Stimulated activated CD8-positive, alpha-beta memory T cell treated with anti-CD3 and anti-CD28 coated beads, Interleukin-4, amount 100 ng/mL, for 48 hours (primary cell): ENCODE data around the gene RIN3.

Source experiments
- DNase-seq: peaks from one replicate; pipeline ENCODE4 v3.0.0-alpha.2; 2020

RIN3 gene

GRCh38 chr14:92487513-92488133, 26.0 kb upstream of the RIN3 start:
- no peak for DNase-seq

- no peak for DNase-seq
Observed at GRCh38 chr14:92489394-92490238, 24.0 kb upstream of the RIN3 start.

- DNase-seq = no peak
Observed at GRCh38 chr14:92490239-92490959, 23.2 kb upstream of the RIN3 start.

DNA sequence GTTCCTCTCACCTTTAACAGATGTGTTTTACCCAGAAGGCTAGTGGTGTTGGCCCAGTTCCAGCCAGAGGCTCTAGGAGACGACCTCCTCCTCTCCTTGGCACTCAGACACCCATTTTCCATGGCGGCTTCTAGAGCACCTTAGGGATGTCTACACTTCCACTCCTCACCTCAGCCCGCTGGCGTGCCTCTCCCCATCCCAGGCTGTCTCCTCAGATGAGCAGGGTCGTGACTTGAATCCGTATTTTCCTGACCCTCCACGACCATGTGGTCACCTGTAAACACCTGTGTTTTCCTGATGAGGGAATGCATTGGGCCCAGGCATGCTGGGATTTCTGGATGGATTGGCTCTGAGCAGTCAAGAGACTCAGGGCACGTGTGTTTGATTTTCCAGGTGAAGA, 21.8 kb upstream of the RIN3 start:
- DNase-seq = no peak

DNA sequence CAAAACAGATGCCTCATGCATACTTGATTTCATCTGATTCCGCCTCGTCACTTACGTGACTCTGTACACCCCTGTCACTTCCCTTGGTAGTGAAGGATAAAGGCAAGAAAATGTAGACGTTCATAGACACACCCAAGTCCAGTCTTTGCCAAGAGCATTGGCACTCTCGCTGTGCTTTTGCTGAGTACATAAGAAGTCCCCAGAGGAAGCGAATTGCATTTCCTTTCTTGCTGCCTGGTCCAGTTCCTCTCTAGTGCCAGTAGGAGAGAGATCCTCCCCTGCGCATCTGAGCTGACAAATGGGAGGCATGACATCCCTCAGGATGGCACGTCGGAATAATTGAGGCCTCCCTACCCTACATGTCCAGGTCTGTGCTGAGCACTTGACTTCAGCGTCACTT, 21.3 kb upstream of the RIN3 start:
- no peak for DNase-seq

GRCh38 chr14:92493024-92493423, 20.6 kb upstream of the RIN3 start:
- DNase-seq = no peak

DNA sequence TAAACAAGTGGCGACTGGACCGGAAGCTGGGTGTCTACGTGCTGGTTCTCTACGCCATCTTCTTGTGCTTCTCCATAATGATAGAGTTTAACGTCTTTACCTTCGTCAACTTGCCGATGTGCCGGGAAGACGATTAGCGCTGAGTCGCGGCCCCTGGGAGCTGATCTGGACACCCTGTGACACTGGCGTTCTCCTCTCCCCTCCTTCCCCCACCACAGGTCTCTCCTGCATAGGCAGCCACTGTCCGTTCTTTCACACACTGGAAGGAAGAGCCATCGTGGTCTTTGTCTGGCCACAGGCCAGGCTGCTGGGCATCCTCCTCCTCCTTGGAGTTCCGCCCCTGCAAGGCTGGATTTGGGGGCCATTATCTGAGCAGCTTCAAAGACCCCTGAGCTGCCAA, 20.1 kb upstream of the RIN3 start:
- DNase-seq = no peak

- DNase-seq = no peak
Observed at GRCh38 chr14:92494512-92494911, 19.1 kb upstream of the RIN3 start.

- DNase-seq = no peak
Observed at GRCh38 chr14:92495027-92495426, 18.6 kb upstream of the RIN3 start.

GRCh38 chr14:92496191-92496857, 17.3 kb upstream of the RIN3 start:
- DNase-seq = peak; percentile 16

DNA sequence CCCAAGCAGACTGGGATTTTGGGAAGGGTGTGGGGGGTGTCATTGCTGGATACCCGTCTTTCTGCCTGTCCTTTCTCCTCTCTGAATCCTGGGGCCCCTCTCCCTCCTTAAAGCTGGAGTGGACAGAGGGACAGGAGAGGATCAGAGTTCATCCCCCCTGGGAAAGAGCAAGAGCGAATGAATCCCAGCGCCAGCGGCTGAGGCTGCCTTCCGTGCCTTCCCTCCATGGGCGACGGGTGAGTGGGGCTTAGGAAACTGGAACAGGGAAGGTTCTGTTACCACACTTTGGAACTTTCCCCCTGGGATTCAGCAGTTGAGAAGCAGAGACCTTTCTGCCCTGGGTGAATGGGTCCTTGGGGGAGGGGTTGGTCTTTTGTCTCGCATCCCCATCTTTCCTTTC, 16.2 kb upstream of the RIN3 start:
- DNase-seq = peak; percentile 6

DNA sequence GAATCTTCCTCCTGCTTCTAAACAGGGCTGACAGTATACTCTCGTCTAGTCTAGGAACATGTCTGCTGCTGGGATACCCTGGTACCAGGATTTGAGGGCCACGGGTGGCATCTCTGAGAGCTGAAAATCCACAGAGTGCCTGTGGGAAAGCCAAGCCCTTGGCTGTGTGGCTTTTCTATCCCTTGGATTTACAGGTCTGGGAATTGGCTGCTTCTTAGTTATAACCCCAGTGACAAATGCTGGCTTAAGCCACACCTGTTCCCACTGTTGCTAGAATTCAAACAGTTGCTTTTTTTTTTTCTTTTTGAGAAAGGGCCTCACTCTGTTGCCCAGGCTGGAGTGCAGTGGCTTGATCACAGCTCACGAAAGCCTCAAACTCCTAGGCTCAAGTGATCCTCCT, 14.3 kb upstream of the RIN3 start:
- peak; percentile 13 for DNase-seq

DNA sequence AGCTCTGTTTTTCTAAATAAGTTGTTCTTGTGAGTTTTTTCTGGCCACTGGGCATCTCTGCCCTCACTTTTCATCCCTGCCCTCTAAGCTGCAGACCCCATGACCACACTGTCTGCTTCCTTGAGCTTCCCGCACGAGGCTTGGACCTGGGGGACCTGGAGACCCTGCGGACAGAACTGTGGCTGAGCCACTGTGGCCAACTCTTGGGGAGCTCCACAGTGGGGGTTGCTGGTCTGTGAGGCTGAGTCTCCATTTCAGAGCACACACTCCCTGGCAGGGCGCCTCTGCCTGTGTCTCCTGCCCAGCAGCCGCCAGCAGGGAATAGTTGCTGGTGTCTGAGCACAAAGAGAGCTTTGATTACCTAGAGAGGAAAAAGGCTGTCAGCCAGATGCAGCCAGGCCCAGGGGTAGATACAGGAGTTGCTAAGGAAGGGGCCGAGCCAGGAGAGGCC, 13.1 kb upstream of the RIN3 start:
- DNase-seq = peak; percentile 15

DNA sequence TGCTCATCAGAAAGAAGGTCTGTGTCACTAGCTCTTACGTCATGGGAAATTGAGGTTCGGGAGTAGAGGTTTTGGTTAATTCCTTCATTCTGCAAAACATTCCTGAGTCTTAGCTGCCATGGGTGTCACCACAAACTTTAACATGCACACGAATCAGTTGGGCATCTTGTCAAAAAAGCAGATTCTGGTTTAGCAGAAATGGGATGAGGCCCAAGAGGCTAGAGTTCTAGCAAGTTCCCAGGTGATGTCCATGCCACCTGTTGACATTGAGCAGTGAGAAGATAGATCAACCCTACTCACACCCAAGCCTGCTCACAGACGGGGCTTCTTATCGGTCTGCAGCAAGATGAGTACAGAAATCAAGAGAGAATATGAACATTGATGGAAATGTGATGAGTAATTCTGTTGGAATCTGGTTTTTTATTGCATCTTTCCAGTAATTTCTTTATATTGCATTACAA, 11.7 kb upstream of the RIN3 start:
- no peak for DNase-seq

GRCh38 chr14:92502541-92503286, 10.9 kb upstream of the RIN3 start:
- no peak for DNase-seq

- no peak for DNase-seq
Observed at GRCh38 chr14:92503756-92504491, 9.7 kb upstream of the RIN3 start.

DNA sequence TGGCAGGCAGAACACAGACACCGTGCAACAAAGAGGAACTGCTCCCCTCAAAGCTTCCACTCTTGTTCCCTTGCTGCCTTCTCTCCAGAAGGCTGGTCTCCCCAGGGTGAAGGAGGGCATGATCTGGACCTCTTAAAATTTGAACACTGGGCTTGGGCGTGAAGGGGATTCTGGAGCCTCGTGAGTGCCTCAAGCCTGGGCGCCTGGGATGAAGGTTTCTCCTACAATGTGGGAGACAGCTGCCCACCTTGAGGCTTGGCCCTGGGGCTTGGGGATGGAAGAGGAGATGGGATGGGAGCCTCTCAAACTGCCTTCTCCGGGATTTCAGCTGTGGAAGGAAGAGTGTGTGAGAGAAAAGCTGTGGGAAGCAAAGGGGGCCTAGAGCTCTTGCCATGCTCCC, 7.8 kb upstream of the RIN3 start:
- no peak for DNase-seq

GRCh38 chr14:92506231-92506630, 7.3 kb upstream of the RIN3 start:
- no peak for DNase-seq

DNA sequence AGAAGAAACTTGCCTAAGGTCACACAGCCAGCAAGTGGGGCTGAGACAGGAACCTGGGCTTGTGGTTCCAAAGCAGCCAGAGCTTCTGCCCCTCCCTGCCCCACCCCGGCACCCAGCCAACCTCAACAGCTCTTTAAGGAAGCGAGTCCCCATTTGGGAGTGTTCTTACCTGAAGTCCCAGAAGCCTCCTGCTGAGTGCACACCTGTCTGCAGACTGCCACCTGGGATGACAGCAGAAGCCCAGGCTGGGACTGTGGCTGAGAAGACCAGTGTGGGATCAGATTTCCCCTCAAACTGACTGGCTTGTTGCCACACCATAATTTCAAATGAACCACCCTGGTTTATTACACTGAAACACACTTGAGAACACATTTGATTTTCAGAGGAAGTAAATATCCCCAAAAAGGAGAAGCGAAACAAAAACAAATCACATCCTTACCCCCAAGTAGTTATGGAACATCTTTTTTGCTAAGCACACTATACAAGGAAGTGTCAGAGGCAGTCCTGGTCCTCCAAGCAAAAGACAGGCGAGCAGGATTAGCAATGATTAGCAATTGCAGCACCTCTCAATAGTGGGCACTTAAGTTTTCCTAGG, 6.3 kb upstream of the RIN3 start:
- DNase-seq = no peak

- no peak for DNase-seq
Observed at GRCh38 chr14:92510972-92511371, 2.6 kb upstream of the RIN3 start.
